ENCODE data around the gene STARD3NL.

The STARD3NL gene

GRCh38 chr7:38199154-38199553 is 21.1 kb downstream of the STARD3NL start:
- no peak for DNase-seq (ENCODE audit: low spot score)
- in situ Hi-C loops (cut with MboI; ENCODE audit: low pct_unique_long_range_greater_than_20kb, low sequenced_read_pairs, unreplicated experiment) = no loop called here
- no peak for TF ChIP-seq CTCF (IDR thresholded peaks at IDR 0.05; ENCODE audit: extremely low read depth, insufficient read depth, missing control alignments)

GRCh38 chr7:38199782-38200181 is 21.7 kb downstream of the STARD3NL start:
- in situ Hi-C loops (cut with MboI; ENCODE audit: low pct_unique_long_range_greater_than_20kb, low sequenced_read_pairs, unreplicated experiment) = no loop called here
- DNase-seq (ENCODE audit: low spot score) = no peak
- TF ChIP-seq CTCF (IDR thresholded peaks at IDR 0.05; ENCODE audit: extremely low read depth, insufficient read depth, missing control alignments) = no peak

- in situ Hi-C loops (cut with MboI; ENCODE audit: low pct_unique_long_range_greater_than_20kb, low sequenced_read_pairs, unreplicated experiment) = no loop called here
- TF ChIP-seq CTCF (IDR thresholded peaks at IDR 0.05; ENCODE audit: extremely low read depth, insufficient read depth, missing control alignments) = no peak
- DNase-seq (ENCODE audit: low spot score) = no peak
Measured at GRCh38 chr7:38206071-38206470, 28.0 kb downstream of the STARD3NL start.

- in situ Hi-C loops (cut with MboI; ENCODE audit: low pct_unique_long_range_greater_than_20kb, low sequenced_read_pairs, unreplicated experiment) = no loop called here
- no peak for DNase-seq (ENCODE audit: low spot score)
- no peak for TF ChIP-seq CTCF (IDR thresholded peaks at IDR 0.05; ENCODE audit: extremely low read depth, insufficient read depth, missing control alignments)
Measured at GRCh38 chr7:38207843-38208242, 29.8 kb downstream of the STARD3NL start.

GRCh38 chr7:38211486-38211885 is 33.4 kb downstream of the STARD3NL start:
- no peak for DNase-seq (ENCODE audit: low spot score)
- in situ Hi-C loops (cut with MboI; ENCODE audit: low pct_unique_long_range_greater_than_20kb, low sequenced_read_pairs, unreplicated experiment) = no loop called here
- no peak for TF ChIP-seq CTCF (IDR thresholded peaks at IDR 0.05; ENCODE audit: extremely low read depth, insufficient read depth, missing control alignments)

- no peak for TF ChIP-seq CTCF (IDR thresholded peaks at IDR 0.05; ENCODE audit: extremely low read depth, insufficient read depth, missing control alignments)
- in situ Hi-C loops (cut with MboI; ENCODE audit: low pct_unique_long_range_greater_than_20kb, low sequenced_read_pairs, unreplicated experiment) = no loop called here
- no peak for DNase-seq (ENCODE audit: low spot score)
Measured at GRCh38 chr7:38211940-38212339, 33.9 kb downstream of the STARD3NL start.

GRCh38 chr7:38215115-38215514 is 37.1 kb downstream of the STARD3NL start:
- TF ChIP-seq CTCF (IDR thresholded peaks at IDR 0.05; ENCODE audit: extremely low read depth, insufficient read depth, missing control alignments) = no peak
- in situ Hi-C loops (cut with MboI; ENCODE audit: low pct_unique_long_range_greater_than_20kb, low sequenced_read_pairs, unreplicated experiment) = no loop called here

More at GRCh38 chr7:38215115-38215514, 37.1 kb downstream of the STARD3NL start:
- no peak for DNase-seq (ENCODE audit: low spot score)
